HG02970 (cell line): ENCODE results near the gene CDH6.

Source experiments
- ATAC-seq: cut with Tn5 transposase; IDR thresholded peaks from one replicate; pipeline ENCODE4 v1.9.1; 2021; ENCODE audit warnings: mild to moderate bottlenecking, moderate library complexity, moderate number of reproducible peaks; ENCODE audit not compliant: unreplicated experiment, low FRiP score

Gene CDH6

GRCh38 chr5:31364881-31365636, 171.6 kb downstream of the CDH6 start:
- ATAC-seq: no peak

GRCh38 chr5:31365776-31366175, 172.3 kb downstream of the CDH6 start:
- ATAC-seq: no peak

- no peak for ATAC-seq
These were observed 173.5 kb downstream of the CDH6 start for GRCh38 chr5:31366941-31367340.

- ATAC-seq: no peak
These were observed 178.6 kb downstream of the CDH6 start for GRCh38 chr5:31372124-31372523.

- ATAC-seq: no peak
These were observed 182.7 kb downstream of the CDH6 start for GRCh38 chr5:31375999-31376720.

GRCh38 chr5:31377274-31377946, 183.9 kb downstream of the CDH6 start:
- ATAC-seq: no peak

- no peak for ATAC-seq
These were observed 184.7 kb downstream of the CDH6 start for GRCh38 chr5:31378136-31378535.
